Activated CD8-positive, alpha-beta T cell treated with anti-CD3 and anti-CD28 coated beads, Interleukin-2, amount 10 ng/mL, durations not matched to agents 7 days and 5 days (primary cell): ENCODE data around the gene ZNF177. TPM values are rescaled to one million over a fixed set of nuclear protein-coding genes. Genes with fewer than 3 reads are reported as not detected.
"Not testable (repeated sequence)": the region's sequence is repeated elsewhere in the genome, so short reads cannot be mapped to it uniquely, and the experiment has no call there.

Source experiments
- ATAC-seq: fragments of 150-1000 bp; cut with Tn5 transposase; one replicate; pipeline ENCODE4 v1.10.0; 2021; ENCODE audit warnings: moderate library complexity
- CTCF ChIA-PET: fragments of 350-600 bp; sonication (Branson Sonifier 250); formaldehyde crosslinking; loops from one replicate; lab custom pipeline; 2021; ENCODE audit warnings: antibody characterized with exemption; lab: Charles Lee
- POLR2A ChIA-PET: fragments of 350-600 bp; sonication (Branson Sonifier 250); formaldehyde crosslinking; loops from one replicate; lab custom pipeline; 2021; ENCODE audit warnings: antibody characterized with exemption; lab: Charles Lee
- DNase-seq: peaks from one replicate; pipeline ENCODE4 v3.0.0-alpha.2; 2020
- H3K27ac Mint-ChIP-seq: one replicate; pipeline ENCODE4 v1.8.0; 2021; ENCODE audit warnings: mild to moderate bottlenecking, mixed read lengths
- H3K27me3 Mint-ChIP-seq: one replicate; pipeline ENCODE4 v1.8.0; 2021; ENCODE audit warnings: low read depth, mixed read lengths
- H3K36me3 Mint-ChIP-seq: one replicate; pipeline ENCODE4 v1.8.0; 2021; ENCODE audit warnings: low read depth, mixed read lengths
- H3K4me1 Mint-ChIP-seq: one replicate; pipeline ENCODE4 v1.8.0; 2021; ENCODE audit warnings: low read depth, mixed read lengths
- H3K4me3 Mint-ChIP-seq: one replicate; pipeline ENCODE4 v1.8.0; 2021; ENCODE audit warnings: mild to moderate bottlenecking, mixed read lengths
- H3K9me3 Mint-ChIP-seq: one replicate; pipeline ENCODE4 v1.8.0; 2022; ENCODE audit warnings: mixed read lengths; ENCODE audit not compliant: insufficient read depth
- total RNA-seq, 2 experiments: library from RNA; stranded (reverse); gene quantifications; one replicate each; pipeline ENCODE4 v1.2.3, GENCODE V29; 2021

ZNF177 gene
- under 1 TPM; 0.68 to 0.83 TPM for total RNA-seq

DNA sequence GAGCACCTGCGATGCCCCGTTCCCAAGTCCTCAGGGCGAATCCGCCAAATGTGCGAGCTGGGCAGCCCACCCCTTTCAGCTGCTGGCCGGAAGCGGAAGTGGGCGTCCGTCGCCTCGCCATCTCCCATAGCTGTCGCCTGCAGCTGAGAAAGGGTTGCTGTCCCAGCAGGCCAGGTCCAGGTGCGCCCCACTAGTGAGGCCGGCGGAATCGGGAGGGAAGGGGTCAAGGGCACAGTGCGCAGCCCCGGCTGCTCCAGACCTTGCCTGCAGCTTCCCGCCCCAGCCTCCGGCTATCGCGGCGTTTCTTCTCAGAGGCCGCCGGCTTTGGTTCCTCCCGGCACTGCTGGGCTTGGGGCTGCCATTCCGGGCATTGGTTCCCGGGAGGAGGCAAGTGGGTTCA, at the start of gene ZNF177:
Gene ZNF177 (plus strand): TSS at position 109 of the 400 bp plus-strand sequence. CDS start 15,299 bp downstream, outside the sequence.
- Mint-ChIP-seq H3K9me3 (peaks cover 46% of the 10 kb centered on the region), H3K27me3 (no peaks in the 10 kb centered on the region), H3K36me3 (peaks cover 22% of the 10 kb centered on the region), H3K27ac (no peak within 1 kb of the TSS), H3K4me1 (peaks cover 3% of the 10 kb centered on the region), H3K4me3 (peak within 1 kb of the TSS; percentile 11)
- peak; percentile 26 for DNase-seq
- ChIA-PET POLR2A (no interaction called here), CTCF (no interaction called here)
- ATAC-seq: no peak

DNA sequence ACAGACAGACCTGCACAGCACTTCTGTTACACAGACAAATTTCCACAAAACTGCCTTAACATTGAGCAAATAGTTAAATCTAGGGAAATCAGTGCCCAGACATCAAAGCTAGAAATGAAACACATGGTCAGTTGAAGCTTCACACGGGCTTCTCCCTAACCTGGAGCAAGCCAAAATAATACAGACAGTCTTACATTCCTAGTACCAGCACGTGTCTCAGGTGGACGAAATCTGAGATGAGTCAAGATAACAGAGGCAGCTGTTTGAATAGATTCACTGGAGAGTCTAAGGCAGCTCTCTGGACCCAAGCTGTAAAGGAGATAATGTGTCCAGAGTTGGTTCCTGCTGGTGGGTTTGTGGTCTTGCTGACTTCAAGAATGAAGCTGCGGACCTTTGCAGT, 49.1 kb upstream of the ZNF177 start:
- Mint-ChIP-seq H3K9me3 (peaks cover 18% of the 10 kb centered on the region), H3K27me3 (no peaks in the 10 kb centered on the region), H3K4me1 (peaks cover 9% of the 10 kb centered on the region), H3K36me3 (peaks cover 10% of the 10 kb centered on the region), H3K27ac (no peak overlapping the region), H3K4me3 (no peak overlapping the region)
- ChIA-PET CTCF (interaction anchor here (2.2 kb wide), 1 partner anchor 10 kb away, joined by 5 read pairs; the partner anchor contains the start of gene ZNF559), POLR2A (interaction anchor here (0.8 kb wide), 1 partner anchor 10 kb away, joined by 4 read pairs; the partner anchor contains the start of gene ZNF559)
- DNase-seq (no peak), ATAC-seq (no peak)

DNA sequence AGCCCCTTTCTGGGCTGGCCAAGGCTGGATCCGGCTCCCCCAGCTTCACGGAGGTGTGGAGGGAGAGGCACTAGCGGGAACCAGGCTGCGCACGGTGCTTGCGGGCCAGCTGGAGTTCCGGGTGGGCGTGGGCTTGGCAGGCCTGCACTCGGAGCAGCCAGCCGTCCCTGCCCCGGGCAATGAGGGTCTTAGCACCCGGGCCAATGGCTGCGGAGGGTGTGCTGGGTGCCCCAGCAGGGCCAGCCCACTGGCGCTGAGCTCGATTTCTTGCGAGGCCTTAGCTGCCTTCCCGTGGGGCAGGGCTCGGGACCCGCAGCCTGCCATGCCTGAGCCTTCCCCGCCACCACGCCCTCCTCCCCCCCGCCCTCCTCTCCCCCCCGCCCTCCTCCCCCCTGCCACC, 41.5 kb upstream of the ZNF177 start:
- Mint-ChIP-seq H3K27me3 (no peaks in the 10 kb centered on the region), H3K4me1 (peaks cover 29% of the 10 kb centered on the region), H3K36me3 (peaks cover 33% of the 10 kb centered on the region), H3K4me3 (no peak overlapping the region), H3K27ac (no peak overlapping the region), H3K9me3 (peaks cover 27% of the 10 kb centered on the region)
- no peak for ATAC-seq
- DNase-seq: no peak
- ChIA-PET POLR2A (no interaction called here), CTCF (no interaction called here)

DNA sequence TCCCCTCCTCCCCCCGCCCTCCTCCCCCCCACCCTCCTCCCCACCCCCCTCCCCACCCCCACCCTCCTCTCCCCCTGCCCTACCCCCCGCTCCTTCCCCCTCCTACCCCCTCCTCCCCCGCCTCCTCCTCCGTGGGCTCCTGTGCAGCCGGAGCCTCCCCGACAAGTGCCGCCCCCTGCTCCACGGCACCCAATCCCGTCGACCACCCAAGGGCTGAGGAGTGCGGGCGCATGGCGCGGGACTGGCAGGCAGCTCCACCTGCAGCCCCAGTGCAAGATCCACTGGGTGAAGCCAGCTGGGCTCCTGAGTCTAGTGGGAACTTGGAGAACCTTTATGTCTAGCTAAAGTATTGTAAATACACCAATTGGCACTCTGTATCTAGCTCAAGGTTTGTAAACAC, 41.1 kb upstream of the ZNF177 start:
- Mint-ChIP-seq H3K9me3 (peaks cover 29% of the 10 kb centered on the region), H3K4me1 (peaks cover 30% of the 10 kb centered on the region), H3K36me3 (peaks cover 35% of the 10 kb centered on the region)
- POLR2A ChIA-PET, DNase-seq, H3K27ac Mint-ChIP-seq, H3K27me3 Mint-ChIP-seq, H3K4me3 Mint-ChIP-seq, ATAC-seq, CTCF ChIA-PET: not testable (repeated sequence)

DNA sequence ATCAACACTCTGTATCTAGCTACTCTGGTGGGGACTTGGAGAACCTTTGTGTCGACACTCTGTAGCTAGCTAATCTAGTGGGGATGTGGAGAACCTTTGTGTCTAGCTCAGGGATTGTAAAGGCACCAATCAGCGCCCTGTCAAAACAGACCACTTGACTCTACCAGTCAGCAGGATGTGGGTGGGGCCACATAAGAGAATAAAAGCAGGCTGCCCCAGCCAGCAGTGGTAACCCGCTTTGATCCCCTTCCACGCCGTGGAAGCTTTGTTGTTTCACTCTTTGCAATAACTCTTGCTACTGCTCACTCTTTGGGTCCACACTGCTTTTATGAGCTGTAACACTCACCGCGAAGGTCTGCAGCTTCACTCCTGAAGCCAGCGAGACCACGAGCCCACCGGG, 40.6 kb upstream of the ZNF177 start:
- CTCF ChIA-PET: interaction anchor here (1.0 to 2.1 kb wide), 2 partner anchors 9 to 12 kb away, joined by 3 to 9 read pairs; no protein-coding TSS in a partner anchor
- ATAC-seq, H3K4me3 Mint-ChIP-seq: not testable (repeated sequence)

DNA sequence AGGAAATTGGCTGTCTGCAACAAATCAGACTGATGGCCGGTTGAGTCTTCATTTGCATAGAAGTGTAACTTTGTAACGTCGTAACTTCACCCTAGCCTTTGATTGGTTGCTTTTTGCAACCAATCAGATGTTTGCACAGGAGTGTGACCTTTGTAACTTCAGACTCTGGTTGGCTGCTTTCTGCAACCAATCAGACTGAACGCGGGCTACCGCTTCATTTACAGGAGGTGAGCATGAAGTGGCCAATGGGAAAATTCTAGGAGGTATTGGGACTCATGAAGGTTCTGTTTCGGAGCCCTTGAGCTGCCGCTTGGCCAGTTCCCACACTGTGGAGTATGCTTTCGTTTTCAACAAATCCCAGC, 39.3 kb upstream of the ZNF177 start:
- H3K27me3 Mint-ChIP-seq: no peaks in the 10 kb centered on the region
- ChIA-PET CTCF (interaction anchor here (0.6 to 2.1 kb wide), 5 partner anchors 10 to 1083 kb away, joined by 3 to 9 read pairs (median 4); partner anchors contain the start of gene ZNF266), POLR2A (interaction anchor here (0.8 to 2.1 kb wide), 4 partner anchors 9 to 112 kb away, joined by 3 to 7 read pairs (median 4); partner anchors contain the start of gene ZNF266)
- H3K36me3 Mint-ChIP-seq: peaks cover 46% of the 10 kb centered on the region
- peaks cover 34% of the 10 kb centered on the region for H3K9me3 Mint-ChIP-seq
- H3K27ac Mint-ChIP-seq: peak overlapping the region; percentile 96
- peaks cover 30% of the 10 kb centered on the region for H3K4me1 Mint-ChIP-seq
- H3K4me3 Mint-ChIP-seq: peak overlapping the region; percentile 88
- DNase-seq (peak; percentile 72), ATAC-seq (peak; percentile 47)

More for the DNA sequence above, 40.6 kb upstream of the ZNF177 start:
- POLR2A ChIA-PET: interaction anchor here (2.1 kb wide), 1 partner anchor 113 kb away, joined by 7 read pairs; the partner anchor contains the start of gene ZNF266
- Mint-ChIP-seq H3K36me3 (peaks cover 37% of the 10 kb centered on the region), H3K27ac (peak overlapping the region; percentile 34), H3K4me1 (peaks cover 30% of the 10 kb centered on the region), H3K9me3 (peaks cover 29% of the 10 kb centered on the region)
- H3K27me3 Mint-ChIP-seq, DNase-seq: not testable (repeated sequence)

DNA sequence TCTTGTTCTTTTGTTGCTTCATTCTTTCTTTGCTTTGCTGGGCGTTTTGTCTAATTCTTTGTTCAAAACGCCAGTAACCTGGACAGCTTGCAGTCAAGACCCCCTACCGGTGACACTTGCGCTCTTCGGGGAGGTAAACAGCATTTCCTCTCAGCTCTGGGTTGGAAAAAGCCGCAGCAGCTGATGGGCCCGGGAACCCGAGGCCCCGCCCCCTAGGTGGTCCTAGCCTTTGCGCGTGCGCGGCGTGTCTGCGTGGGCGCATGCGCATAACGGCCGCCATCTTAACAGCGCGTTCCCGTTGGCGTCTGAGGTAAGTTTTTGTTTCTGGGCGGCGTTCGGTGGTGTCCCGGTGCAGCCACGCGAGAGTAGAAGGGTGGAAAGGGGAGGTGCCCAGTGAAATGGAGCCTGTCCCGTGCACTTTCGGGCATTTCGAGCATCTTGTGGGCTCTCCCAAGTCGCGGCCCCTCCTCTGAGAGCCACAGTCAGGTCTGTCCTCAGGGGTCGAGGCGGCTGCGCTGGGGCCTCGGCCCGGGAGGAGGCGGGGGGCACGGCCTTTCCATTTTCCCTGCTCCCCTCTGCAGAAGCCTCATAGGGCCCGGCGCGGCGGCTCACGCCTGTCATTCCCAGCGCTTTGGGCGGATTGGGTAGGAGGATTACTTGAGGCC, 38.8 kb upstream of the ZNF177 start, which contains the start of gene ZNF559:
Gene ZNF559 (plus strand): TSS at position 261 of the 665 bp plus-strand sequence. CDS start 14,371 bp downstream, outside the sequence.
- POLR2A ChIA-PET: interaction anchor here (0.8 to 2.1 kb wide), 4 partner anchors 10 to 111 kb away, joined by 3 to 7 read pairs (median 4); partner anchors contain the start of gene ZNF266
- H3K36me3 Mint-ChIP-seq: peaks cover 51% of the 10 kb centered on the region
- CTCF ChIA-PET: interaction anchor here (0.6 to 2.1 kb wide), 5 partner anchors 11 to 1082 kb away, joined by 3 to 9 read pairs (median 4); partner anchors contain the start of gene ZNF266

DNA sequence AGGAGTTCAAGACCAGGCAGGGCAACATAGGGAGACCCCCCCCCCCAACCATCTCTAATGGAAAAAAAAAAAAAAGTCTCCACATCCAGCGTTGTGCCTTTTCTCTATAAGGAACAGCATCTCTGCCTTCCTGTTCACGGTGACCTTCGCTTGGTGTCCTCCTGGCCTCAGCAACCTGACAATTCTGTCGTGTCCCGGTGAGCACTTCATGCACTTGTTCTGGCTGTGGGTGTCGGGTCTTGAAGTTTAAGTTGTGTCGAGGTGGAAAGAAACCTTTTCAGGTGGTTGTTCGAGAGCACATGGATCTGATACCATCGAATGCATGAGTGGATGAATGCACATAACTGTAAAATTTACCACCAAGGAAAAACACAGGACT, 38.2 kb upstream of the ZNF177 start:
- Mint-ChIP-seq H3K4me3 (peak overlapping the region; percentile 88), H3K9me3 (peaks cover 41% of the 10 kb centered on the region), H3K27ac (peak overlapping the region; percentile 96), H3K36me3 (peaks cover 57% of the 10 kb centered on the region), H3K4me1 (peaks cover 30% of the 10 kb centered on the region), H3K27me3 (no peaks in the 10 kb centered on the region)
- ChIA-PET POLR2A (interaction anchor here (0.9 kb wide), 1 partner anchor 104 kb away, joined by 3 read pairs; no protein-coding TSS in a partner anchor), CTCF (interaction anchor here (2.1 kb wide), 1 partner anchor 14 kb away, joined by 9 read pairs; no protein-coding TSS in a partner anchor)
- ATAC-seq: no peak
- no peak for DNase-seq

More for the DNA sequence above, 38.8 kb upstream of the ZNF177 start, which contains the start of gene ZNF559:
- Mint-ChIP-seq H3K27me3 (no peaks in the 10 kb centered on the region), H3K4me1 (peaks cover 30% of the 10 kb centered on the region), H3K9me3 (peaks cover 38% of the 10 kb centered on the region), H3K4me3 (peak within 1 kb of the TSS; percentile 88), H3K27ac (peak within 1 kb of the TSS; percentile 96)
- DNase-seq (peak; percentile 96), ATAC-seq (peak; percentile 99)

DNA sequence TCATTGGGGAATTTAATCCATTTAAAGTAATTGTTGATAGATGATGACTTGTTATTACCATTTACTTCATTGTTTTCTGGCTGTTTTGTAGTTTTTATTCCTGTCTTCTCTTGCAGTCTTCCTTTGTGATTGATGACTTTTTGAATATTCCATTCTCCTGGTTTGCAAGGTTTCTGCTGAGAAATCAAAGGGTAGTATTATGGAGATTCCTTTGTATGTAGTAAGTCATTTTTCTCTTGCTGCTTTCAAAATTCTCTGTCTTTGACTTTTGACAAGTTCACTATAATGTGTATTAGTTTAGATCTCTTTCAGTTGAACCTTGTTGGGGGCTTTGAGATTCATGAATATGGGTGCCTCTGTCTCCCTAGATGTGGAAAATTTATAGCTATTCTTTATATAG, 32.8 kb upstream of the ZNF177 start:
- CTCF ChIA-PET: interaction anchor here (1.3 kb wide), 1 partner anchor 20 kb away, joined by 3 read pairs; no protein-coding TSS in a partner anchor
- no peak overlapping the region for H3K27ac Mint-ChIP-seq
- peaks cover 5% of the 10 kb centered on the region for H3K4me1 Mint-ChIP-seq
- peaks cover 57% of the 10 kb centered on the region for H3K9me3 Mint-ChIP-seq
- no peak for ATAC-seq
- POLR2A ChIA-PET: no interaction called here
- no peaks in the 10 kb centered on the region for H3K27me3 Mint-ChIP-seq
- no peak for DNase-seq
- peaks cover 74% of the 10 kb centered on the region for H3K36me3 Mint-ChIP-seq
- no peak overlapping the region for H3K4me3 Mint-ChIP-seq

DNA sequence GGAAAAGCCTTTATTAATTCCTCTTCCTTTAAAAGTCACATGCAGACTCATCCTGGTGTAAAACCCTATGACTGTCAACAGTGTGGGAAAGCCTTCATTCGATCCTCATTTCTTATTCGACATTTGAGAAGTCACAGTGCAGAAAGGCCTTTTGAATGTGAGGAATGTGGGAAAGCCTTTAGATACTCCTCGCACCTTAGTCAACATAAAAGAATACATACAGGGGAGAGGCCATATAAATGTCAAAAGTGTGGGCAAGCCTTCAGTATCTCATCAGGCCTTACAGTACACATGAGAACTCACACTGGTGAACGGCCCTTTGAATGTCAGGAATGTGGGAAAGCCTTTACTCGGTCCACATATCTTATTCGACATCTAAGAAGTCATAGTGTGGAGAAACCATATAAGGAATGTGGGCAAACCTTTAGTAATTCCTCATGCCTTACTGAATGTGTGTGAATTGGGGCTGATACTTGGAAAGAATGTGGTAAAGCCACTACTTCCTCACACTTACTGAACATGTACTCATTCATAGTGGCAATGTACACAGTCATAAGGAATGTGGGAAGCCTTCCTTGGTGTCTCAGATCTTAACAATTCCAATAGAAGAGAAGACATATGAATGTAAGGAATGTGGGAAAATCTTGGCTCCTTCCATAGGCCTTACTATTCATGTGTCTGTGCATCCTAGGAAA, 20.1 kb upstream of the ZNF177 start:
- ChIA-PET POLR2A (no interaction called here), CTCF (no interaction called here)
- Mint-ChIP-seq H3K9me3 (peaks cover 79% of the 10 kb centered on the region), H3K27me3 (no peaks in the 10 kb centered on the region), H3K4me3 (no peak overlapping the region), H3K27ac (no peak overlapping the region), H3K36me3 (peaks cover 67% of the 10 kb centered on the region), H3K4me1 (no peaks in the 10 kb centered on the region)
- no peak for DNase-seq
- no peak for ATAC-seq

DNA sequence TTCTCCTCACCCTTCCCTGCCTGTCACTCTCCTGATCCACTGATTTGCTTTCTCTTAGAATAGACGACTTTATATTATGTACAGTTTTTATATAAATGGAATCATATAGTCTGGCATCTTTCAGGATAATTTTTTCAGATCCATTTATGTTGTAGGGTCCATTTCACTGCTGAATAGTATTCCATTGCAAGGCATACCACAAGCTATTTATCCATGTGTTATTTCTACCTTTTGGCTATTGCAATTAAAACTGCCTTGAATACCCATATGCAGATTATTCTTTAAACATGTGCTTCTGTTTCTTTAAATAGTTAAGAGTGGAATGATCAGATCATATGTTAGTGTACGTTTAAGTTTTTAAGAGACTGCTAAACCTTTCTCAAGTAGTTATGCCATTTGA, 17.8 kb upstream of the ZNF177 start:
- Mint-ChIP-seq H3K4me1 (no peaks in the 10 kb centered on the region), H3K27me3 (no peaks in the 10 kb centered on the region), H3K27ac (no peak overlapping the region), H3K4me3 (no peak overlapping the region), H3K36me3 (peaks cover 55% of the 10 kb centered on the region), H3K9me3 (peaks cover 76% of the 10 kb centered on the region)
- DNase-seq: no peak
- ATAC-seq: no peak
- ChIA-PET POLR2A (no interaction called here), CTCF (no interaction called here)
